Ramos (cell line): ENCODE results near the gene FOXM1.

Source experiments
- in situ Hi-C: fragments of 300-500 bp; cut with MboI; formaldehyde crosslinking; loops from one replicate; pipeline ENCODE4 v1.14.3; 2022; ENCODE audit warnings: low sequenced_read_pairs; ENCODE audit not compliant: unreplicated experiment

FOXM1 gene, protein sequence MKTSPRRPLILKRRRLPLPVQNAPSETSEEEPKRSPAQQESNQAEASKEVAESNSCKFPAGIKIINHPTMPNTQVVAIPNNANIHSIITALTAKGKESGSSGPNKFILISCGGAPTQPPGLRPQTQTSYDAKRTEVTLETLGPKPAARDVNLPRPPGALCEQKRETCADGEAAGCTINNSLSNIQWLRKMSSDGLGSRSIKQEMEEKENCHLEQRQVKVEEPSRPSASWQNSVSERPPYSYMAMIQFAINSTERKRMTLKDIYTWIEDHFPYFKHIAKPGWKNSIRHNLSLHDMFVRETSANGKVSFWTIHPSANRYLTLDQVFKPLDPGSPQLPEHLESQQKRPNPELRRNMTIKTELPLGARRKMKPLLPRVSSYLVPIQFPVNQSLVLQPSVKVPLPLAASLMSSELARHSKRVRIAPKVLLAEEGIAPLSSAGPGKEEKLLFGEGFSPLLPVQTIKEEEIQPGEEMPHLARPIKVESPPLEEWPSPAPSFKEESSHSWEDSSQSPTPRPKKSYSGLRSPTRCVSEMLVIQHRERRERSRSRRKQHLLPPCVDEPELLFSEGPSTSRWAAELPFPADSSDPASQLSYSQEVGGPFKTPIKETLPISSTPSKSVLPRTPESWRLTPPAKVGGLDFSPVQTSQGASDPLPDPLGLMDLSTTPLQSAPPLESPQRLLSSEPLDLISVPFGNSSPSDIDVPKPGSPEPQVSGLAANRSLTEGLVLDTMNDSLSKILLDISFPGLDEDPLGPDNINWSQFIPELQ

GRCh38 chr12:2877047-2877952, at the start of gene FOXM1, which contains the start of gene RHNO1:
Gene FOXM1, minus strand, starts transcription at chr12:2877174. Its CDS starts 2,696 bp downstream, at chr12:2874478.
Gene RHNO1, plus strand, starts transcription at chr12:2877223. Its CDS starts 8,144 bp downstream, at chr12:2885367.
- in situ Hi-C loops = no loop called here

DNA sequence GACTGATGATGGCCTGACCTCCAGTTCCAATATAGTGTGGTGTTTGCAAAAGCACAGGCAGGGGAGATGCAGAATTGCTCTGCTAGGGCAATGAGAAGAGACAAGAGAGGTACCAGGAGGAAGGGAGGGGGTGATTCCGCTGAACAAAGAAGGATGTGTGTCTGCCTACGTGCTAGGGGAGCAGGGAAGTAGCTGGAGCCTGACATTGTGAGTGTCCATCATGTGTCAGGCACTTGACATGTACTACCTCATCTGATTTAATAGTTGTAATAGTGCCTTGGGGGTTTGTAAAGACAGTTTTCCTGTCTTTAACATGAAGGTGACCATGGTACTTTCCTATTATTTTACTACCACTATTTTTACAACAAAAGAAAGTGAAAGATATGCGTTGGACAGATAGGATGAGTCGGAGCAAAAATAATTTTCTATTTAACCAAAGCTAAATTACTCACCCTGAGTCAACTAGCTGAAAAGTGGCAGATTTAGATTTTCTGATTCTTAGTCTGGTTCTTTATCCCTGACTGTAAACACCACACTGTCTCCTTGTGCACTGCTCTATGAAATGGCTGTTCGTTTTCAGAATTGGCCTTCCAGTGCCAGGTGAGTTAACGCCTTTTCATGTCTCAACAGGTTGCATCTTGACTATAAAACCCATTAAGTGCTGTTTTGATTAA, 48.5 kb upstream of the FOXM1 start:
- in situ Hi-C loops = no loop called here

GRCh38 chr12:2924019-2924418, 47.0 kb upstream of the FOXM1 start:
- in situ Hi-C loops = no loop called here

GRCh38 chr12:2923057-2923456, 46.1 kb upstream of the FOXM1 start:
- in situ Hi-C loops = no loop called here

GRCh38 chr12:2922329-2922728, 45.4 kb upstream of the FOXM1 start:
- in situ Hi-C loops = no loop called here

GRCh38 chr12:2919249-2919648, 42.3 kb upstream of the FOXM1 start:
- in situ Hi-C loops = no loop called here

DNA sequence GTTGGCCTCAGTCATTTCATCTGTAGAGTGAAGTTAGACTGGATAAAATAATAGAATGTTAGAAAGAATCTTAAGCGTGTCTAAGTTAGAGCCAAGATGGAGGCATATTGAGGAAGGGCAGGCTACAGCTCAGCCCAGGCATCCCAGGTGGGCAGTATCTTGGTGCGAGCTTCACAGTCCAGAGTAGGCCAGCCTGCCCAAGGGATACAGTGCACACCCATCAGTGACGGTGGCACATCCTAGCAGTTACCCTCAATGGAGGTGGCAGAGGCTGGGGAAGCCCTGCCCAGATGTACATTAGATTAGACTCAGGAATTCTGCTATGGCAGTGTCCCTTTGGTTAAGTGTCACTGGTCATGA, 35.2 kb upstream of the FOXM1 start:
- in situ Hi-C loops = no loop called here

DNA sequence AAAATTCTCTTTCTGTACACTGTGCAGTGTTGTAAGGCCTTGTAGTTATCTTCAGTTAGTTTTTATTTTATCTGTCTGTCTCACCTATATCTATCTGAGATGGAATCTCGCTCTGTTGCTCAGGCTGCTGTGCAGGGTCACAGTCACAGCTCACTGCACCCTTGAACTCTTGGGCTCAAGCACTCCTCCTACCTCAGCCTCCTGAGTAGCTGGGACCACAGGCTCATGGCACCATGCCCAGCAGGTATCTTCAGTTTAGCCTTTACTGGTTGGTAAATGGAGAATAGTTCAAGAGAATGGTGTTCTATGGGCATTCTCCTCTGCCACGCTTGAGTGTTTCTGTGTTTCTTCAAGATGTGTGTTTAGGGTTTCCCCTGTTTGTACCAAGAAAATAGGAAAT, 27.3 kb upstream of the FOXM1 start:
- in situ Hi-C loops = no loop called here

- in situ Hi-C loops = no loop called here
Observed at GRCh38 chr12:2902272-2902880, 25.4 kb upstream of the FOXM1 start.

DNA sequence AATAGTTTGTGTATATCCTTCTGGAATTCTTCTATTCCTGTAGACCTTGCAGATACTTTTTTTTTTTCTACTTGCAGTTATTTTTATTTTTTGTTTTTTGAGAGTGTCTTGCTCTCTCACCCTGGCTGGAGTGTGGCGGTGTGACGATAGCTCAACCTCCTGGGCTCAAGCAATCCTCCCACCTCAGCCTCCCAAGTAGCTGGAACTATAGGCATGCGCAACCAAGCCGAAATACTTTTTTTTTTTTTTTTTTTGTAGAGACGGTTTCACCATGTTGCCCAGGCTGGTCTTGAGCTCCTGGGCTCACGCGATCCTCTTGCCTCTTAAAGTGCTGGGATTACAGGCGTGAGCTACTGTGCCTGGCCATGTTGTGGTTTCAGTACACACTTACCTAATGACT, 23.7 kb upstream of the FOXM1 start:
- in situ Hi-C loops = no loop called here

GRCh38 chr12:2897418-2897817, 20.4 kb upstream of the FOXM1 start:
- in situ Hi-C loops = no loop called here

DNA sequence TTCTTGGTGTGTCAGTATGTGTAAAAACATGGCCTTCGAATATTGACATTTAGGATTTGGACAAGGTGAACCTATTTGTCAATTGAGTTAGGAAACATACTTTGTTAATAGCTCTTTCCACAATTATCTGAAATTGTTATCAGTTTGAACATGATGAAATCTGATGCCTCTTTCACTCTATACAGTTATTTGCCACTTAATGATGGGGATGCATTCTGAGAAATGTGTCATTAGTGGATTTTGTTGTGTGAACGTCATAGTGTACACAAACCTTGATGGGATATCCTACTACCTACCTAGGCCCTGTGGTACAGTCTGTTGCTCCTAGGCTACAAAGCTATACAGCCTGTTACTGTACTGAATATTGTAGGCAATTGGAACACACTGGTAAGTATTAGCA, 18.5 kb upstream of the FOXM1 start:
- in situ Hi-C loops = no loop called here

DNA sequence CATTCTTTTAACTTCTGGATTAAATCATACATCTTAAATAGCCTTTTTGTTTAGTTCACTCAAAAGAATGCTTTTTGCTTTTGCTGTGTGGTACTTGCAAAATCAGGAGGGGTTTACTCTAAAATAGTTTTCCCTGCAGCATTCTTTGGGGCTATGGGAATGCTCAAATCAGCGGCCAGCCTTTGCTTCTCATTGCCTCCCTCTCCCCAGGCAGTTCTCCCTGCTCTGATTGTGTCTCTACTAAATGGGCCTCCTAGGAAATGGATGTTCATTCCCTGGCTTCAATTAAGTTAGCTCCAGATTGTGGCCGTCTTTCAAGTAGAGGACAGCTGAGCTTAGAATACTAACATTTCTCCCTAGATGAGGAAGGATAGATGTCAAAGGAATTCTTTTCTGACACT, 18.1 kb upstream of the FOXM1 start:
- in situ Hi-C loops = no loop called here

DNA sequence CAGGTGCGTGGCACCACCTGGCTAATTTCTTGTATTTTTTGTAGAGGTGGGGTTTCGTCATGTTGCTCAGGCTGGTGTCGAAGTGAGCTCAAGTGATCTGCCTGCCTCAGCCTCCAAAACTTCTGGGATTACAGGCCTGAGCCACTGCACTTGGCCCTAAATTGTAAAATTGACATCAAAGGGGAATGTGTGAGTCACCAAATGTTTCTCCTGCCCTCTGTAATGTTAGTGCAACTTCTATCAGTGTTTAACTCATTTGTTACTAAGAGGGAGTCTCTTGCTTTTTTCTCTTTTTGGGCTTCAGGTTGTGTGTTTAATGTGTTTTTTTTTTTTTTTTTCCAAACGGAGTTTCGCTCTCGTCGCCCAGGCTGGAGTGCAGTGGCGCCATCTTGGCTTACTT, 16.0 kb upstream of the FOXM1 start:
- in situ Hi-C loops = no loop called here

DNA sequence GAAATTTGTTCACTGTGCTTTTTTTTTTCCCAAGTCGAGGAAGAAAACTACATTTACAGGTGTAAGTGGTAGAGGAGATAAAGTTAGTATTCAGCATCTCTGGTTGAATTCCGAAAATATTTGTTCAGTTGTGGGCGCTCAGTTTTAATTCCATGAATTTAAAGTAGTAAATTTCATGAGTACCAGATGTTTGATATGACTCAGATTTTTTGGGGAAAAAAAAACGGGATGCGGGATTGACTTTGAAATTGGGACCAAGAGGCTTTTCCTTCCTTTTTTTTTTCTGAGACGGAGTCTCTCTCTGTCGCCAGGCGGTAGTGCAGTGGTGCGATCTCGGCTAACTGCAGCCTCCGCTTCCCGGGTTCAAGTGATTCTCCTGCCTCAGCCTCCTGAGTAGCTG, 15.3 kb upstream of the FOXM1 start:
- in situ Hi-C loops = no loop called here

DNA sequence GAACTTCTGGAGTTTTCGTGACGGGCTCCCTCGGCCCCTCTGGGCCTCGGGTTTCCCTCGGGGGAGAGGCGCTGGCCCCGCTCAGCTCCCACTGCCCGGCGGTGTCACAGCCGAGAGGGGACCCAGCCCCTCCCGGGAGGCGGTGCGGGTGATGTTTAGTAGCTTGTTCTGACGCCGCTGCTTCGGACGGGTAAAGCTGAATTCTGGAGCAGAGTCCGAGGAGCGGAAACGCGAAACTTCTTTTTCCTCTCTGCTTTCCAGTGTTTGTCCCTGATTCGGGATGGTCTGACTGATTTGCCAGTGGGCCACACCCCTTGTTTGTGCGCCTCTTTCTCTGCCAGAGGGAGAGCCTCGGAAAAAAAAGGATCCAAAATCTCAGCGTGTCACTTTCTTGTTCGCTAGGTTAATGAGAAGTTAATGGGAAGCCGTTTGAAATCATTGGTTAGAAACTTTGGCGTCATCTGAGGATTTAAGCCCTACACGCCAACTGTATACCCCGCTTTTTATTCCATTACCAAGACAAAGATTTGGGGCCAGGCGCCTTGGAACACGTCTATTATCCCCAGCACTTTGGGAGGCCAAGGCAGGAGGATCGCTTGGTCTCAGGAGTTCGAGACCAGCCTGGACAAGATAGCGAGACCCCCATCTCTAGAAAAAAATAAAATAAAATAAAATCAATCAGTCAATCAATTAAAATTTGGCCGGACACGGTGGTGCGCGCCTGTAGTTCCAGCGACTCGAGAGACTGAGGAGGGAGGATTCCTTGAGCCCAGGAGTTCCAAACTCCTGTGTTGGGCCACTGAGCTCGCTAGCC, 14.5 kb upstream of the FOXM1 start:
- in situ Hi-C loops = no loop called here

DNA sequence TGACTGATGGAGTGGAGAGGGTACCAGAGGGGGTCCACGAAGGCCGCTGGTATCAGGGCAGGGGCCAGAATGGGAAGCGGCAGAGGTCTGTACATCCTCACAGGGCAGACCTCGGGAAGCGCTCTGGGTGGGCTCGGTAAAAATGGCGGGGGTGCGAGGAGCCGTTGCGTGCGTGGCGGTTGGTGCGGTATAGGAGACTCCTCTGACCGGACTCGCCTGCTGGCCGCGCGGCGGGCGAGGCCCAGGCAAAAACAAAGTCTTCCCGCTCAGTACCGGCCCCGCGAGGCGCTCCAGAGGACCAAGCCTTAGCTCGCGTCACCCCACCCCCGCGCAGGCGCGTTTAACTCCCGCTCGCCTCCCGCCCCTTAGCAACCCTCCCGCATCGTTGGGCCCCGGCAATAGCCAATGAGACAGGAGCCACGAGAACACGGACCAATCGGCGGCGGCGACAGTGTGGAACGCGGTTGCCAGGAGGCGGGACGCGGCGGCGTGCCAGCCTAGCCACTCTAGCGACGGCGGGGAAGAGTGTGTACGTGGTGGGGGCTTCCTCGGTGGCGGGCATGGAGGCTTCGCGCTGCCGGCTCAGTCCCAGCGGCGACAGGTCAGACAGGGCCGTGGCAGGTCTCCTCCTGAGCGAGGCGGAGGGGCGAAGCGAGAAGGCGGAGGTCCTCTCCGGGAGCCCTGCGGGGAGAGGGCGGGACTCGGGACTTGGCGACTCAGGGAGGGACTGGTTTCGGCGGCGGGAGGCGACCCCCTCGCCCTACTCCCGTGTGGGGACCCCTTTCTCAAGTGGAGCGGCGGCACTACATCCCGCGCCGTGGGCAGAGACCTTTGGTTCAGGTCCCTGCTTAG, 13.6 kb upstream of the FOXM1 start, which contains the start of gene TULP3:
TULP3 (plus strand) TSS at position 504 of the 852 bp plus-strand sequence; CDS start at position 561, 57 bp downstream.
- in situ Hi-C loops = no loop called here

- in situ Hi-C loops = no loop called here
Observed at GRCh38 chr12:2890001-2890387, 13.0 kb upstream of the FOXM1 start.
